H9 (cell line): ENCODE data around the gene KIAA0825. TPM values are rescaled to one million over a fixed set of nuclear protein-coding genes. Genes with fewer than 3 reads are reported as not detected.

Experiments used
- DNase-seq: peaks from one replicate; pipeline ENCODE4 v3.0.0-alpha.2; 2017
- H2AFZ ChIP-seq: one replicate; pipeline ENCODE4 v1.6.1; 2013; ENCODE audit warnings: mild to moderate bottlenecking, low read length, control low read depth, moderate library complexity
- H2AK5ac ChIP-seq: 2 replicates; pipeline ENCODE4 v1.6.1; 2013; ENCODE audit warnings: low read length, control low read depth, mixed read lengths; ENCODE audit not compliant: insufficient read length
- H2BK120ac ChIP-seq: one replicate; pipeline ENCODE4 v1.6.1; 2013; ENCODE audit warnings: low read depth, mild to moderate bottlenecking, low read length, control low read depth, inconsistent platforms; ENCODE audit not compliant: poor library complexity, severe bottlenecking
- H2BK12ac ChIP-seq: 2 replicates; pipeline ENCODE4 v1.6.1; 2013; ENCODE audit warnings: low read length, control low read depth, mixed read lengths, low read depth; ENCODE audit not compliant: insufficient read length
- H2BK15ac ChIP-seq: 2 replicates; pipeline ENCODE4 v1.6.1; 2013; ENCODE audit warnings: low read depth, low read length, control low read depth
- H2BK20ac ChIP-seq: one replicate; pipeline ENCODE4 v1.6.1; 2013; ENCODE audit warnings: low read depth, mild to moderate bottlenecking, low read length, control low read depth, inconsistent platforms; ENCODE audit not compliant: poor library complexity, severe bottlenecking
- H2BK5ac ChIP-seq: 2 replicates; pipeline ENCODE4 v1.6.1; 2013; ENCODE audit warnings: low read length, control low read depth, mixed read lengths; ENCODE audit not compliant: insufficient read length
- H3K14ac ChIP-seq: 2 replicates; pipeline ENCODE4 v1.6.1; 2013; ENCODE audit warnings: low read length, control low read depth; ENCODE audit not compliant: insufficient read depth
- H3K18ac ChIP-seq: 2 replicates; pipeline ENCODE4 v1.6.1; 2013; ENCODE audit warnings: low read depth, mild to moderate bottlenecking, mixed read lengths, low read length, control low read depth; ENCODE audit not compliant: insufficient read length
- H3K23ac ChIP-seq: 2 replicates; pipeline ENCODE4 v1.6.1; 2013; ENCODE audit warnings: low read length, control low read depth, mixed read lengths, low read depth; ENCODE audit not compliant: insufficient read length
- H3K23me2 ChIP-seq: 2 replicates; pipeline ENCODE4 v1.6.1; 2013; ENCODE audit warnings: low read depth, mild to moderate bottlenecking, mixed read lengths, low read length, control low read depth; ENCODE audit not compliant: insufficient read length, poor library complexity, severe bottlenecking
- H3K27ac ChIP-seq: 2 replicates; pipeline ENCODE4 v1.5.1; 2013; ENCODE audit warnings: low read length, control low read depth, mixed read lengths, low read depth; ENCODE audit not compliant: insufficient read length
- H3K27me3 ChIP-seq: 2 replicates; pipeline ENCODE4 v1.6.1; 2013; ENCODE audit warnings: low read length, control low read depth, inconsistent platforms; ENCODE audit not compliant: insufficient read depth
- H3K4ac ChIP-seq: 2 replicates; pipeline ENCODE4 v1.6.1; 2013; ENCODE audit warnings: low read depth, mild to moderate bottlenecking, control low read depth, inconsistent platforms, low read length, moderate library complexity
- H3K4me1 ChIP-seq: 2 replicates; pipeline ENCODE4 v1.6.1; 2013; ENCODE audit warnings: low read length, control low read depth, inconsistent platforms; ENCODE audit not compliant: insufficient read depth
- H3K4me2 ChIP-seq: 2 replicates; pipeline ENCODE4 v1.6.1; 2013; ENCODE audit warnings: low read length, control low read depth, mixed read lengths; ENCODE audit not compliant: insufficient read length, insufficient read depth
- H3K56ac ChIP-seq: 2 replicates; pipeline ENCODE4 v1.6.1; 2013; ENCODE audit warnings: low read depth, mild to moderate bottlenecking, mixed read lengths, low read length, control low read depth; ENCODE audit not compliant: insufficient read length
- H3K79me1 ChIP-seq: 2 replicates; pipeline ENCODE4 v1.6.1; 2013; ENCODE audit warnings: low read depth, mild to moderate bottlenecking, moderate library complexity, low read length, control low read depth, inconsistent platforms; ENCODE audit not compliant: insufficient read depth, poor library complexity, severe bottlenecking
- H3K79me2 ChIP-seq: 2 replicates; pipeline ENCODE4 v1.6.1; 2013; ENCODE audit warnings: low read length, control low read depth, inconsistent platforms; ENCODE audit not compliant: insufficient read depth
- H3K9ac ChIP-seq: 2 replicates; pipeline ENCODE4 v1.6.1; 2013; ENCODE audit warnings: low read length, control low read depth, mixed read lengths; ENCODE audit not compliant: insufficient read length; ENCODE audit errors: extremely low read depth
- H3K9me3 ChIP-seq: one replicate; pipeline ENCODE4 v1.6.1; 2013; ENCODE audit warnings: low read depth, low read length, inconsistent platforms; ENCODE audit not compliant: control insufficient read depth
- H3T11ph ChIP-seq: one replicate; pipeline ENCODE4 v1.6.1; 2013; ENCODE audit warnings: mild to moderate bottlenecking, low read length, control low read depth, inconsistent platforms
- H4K20me1 ChIP-seq: one replicate; pipeline ENCODE4 v1.6.1; 2013; ENCODE audit not compliant: control insufficient read depth, insufficient read length, insufficient read depth
- H4K5ac ChIP-seq: 2 replicates; pipeline ENCODE4 v1.6.1; 2013; ENCODE audit warnings: low read depth, mild to moderate bottlenecking, mixed read lengths, low read length, control low read depth; ENCODE audit not compliant: insufficient read length
- H4K8ac ChIP-seq: replicated peaks from 2 replicates; pipeline ENCODE4 v1.6.1; 2013; ENCODE audit warnings: low read length, control low read depth, mixed read lengths, low read depth; ENCODE audit not compliant: insufficient read length
- H4K91ac ChIP-seq: 2 replicates; pipeline ENCODE4 v1.6.1; 2013; ENCODE audit warnings: low read depth, mild to moderate bottlenecking, moderate library complexity, mixed read lengths, low read length, control low read depth; ENCODE audit not compliant: insufficient read length
- H3K27ac Mint-ChIP-seq, 3 experiments: 2 replicates in 2 of 3; 3 replicates in 1 of 3; pipeline ENCODE4 v1.8.0; 2020 to 2021; ENCODE audit warnings: mixed read lengths in 3 of 3, mild to moderate bottlenecking in 1 of 3, moderate library complexity in 1 of 3
- H3K27me3 Mint-ChIP-seq: 2 replicates; pipeline ENCODE4 v1.8.0; 2021; ENCODE audit warnings: low read depth, mild to moderate bottlenecking, moderate library complexity, mixed read lengths
- H3K36me3 Mint-ChIP-seq, 3 experiments: 2 replicates in 2 of 3; 3 replicates in 1 of 3; pipeline ENCODE4 v1.8.0; 2020 to 2021; ENCODE audit warnings: low read depth in 3 of 3, mixed read lengths in 3 of 3; ENCODE audit not compliant: insufficient read depth in 1 of 3
- H3K4me1 Mint-ChIP-seq, 2 experiments: 2 replicates each; pipeline ENCODE4 v1.8.0; 2020; ENCODE audit warnings: mixed read lengths in 2 of 2
- H3K4me3 Mint-ChIP-seq, 2 experiments: 2 replicates in 1 of 2; 3 replicates in 1 of 2; pipeline ENCODE4 v1.8.0; 2020 to 2021; ENCODE audit warnings: mild to moderate bottlenecking in 2 of 2, mixed read lengths in 2 of 2, moderate library complexity in 1 of 2
- H3K9me3 Mint-ChIP-seq, 2 experiments: 2 replicates in 1 of 2; 3 replicates in 1 of 2; pipeline ENCODE4 v1.8.0; 2020; ENCODE audit warnings: mild to moderate bottlenecking in 2 of 2, mixed read lengths in 2 of 2, moderate library complexity in 1 of 2
- total RNA-seq: library from RNA; stranded (reverse); gene quantifications from 2 replicates; pipeline ENCODE4 v1.2.1, GENCODE V29; 2021
- TF ChIP-seq, protein P1 (sequence below): fragments of 200-600 bp; sonication (generic); conservative IDR thresholded peaks from 3 replicates; pipeline ENCODE4 v1.8.0; 2021; ENCODE audit warnings: antibody characterized with exemption, mild to moderate bottlenecking

KIAA0825 gene
- total RNA-seq, 1 experiment from 2014 or later, result 1.8 TPM

DNA sequence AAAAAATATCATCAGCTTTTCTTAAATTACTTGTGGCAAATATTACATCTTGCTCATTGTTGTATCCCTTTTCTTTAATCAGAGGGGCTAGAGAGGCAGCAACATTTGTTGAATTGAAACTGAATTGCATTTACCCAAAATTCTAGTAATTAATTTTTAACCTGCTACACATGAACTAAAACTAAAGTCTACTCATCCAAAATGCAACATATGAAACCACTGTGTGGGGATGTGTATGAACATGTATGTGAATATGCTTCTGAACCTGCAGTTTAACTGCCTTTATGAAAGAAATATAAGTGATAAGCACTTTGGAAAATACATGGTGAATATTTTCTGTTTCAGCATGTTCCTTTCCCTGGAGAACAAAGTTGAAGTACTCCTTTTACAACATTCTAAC lies 158.5 kb downstream of the KIAA0825 start:
- Histone ChIP-seq H3T11ph (no peak overlapping the region), H3K4ac (no peak overlapping the region), H3K4me1 (no peaks in the 10 kb centered on the region), H2BK12ac (no peak overlapping the region), H3K27ac (no peak overlapping the region), H3K23ac (no peak overlapping the region), H2BK5ac (no peak overlapping the region), H4K5ac (no peak overlapping the region), H3K79me2 (no peaks in the 10 kb centered on the region), H2AK5ac (no peak overlapping the region), H3K56ac (no peak overlapping the region), H4K91ac (no peak overlapping the region), H2AFZ (no peak overlapping the region), H2BK15ac (no peak overlapping the region), H3K14ac (no peak overlapping the region), H3K23me2 (no peaks in the 10 kb centered on the region), H2BK20ac (no peak overlapping the region), H4K8ac (no peak overlapping the region), H3K27me3 (no peaks in the 10 kb centered on the region), H3K9me3 (no peaks in the 10 kb centered on the region), H3K4me2 (no peak overlapping the region), H3K79me1 (no peaks in the 10 kb centered on the region), H4K20me1 (no peaks in the 10 kb centered on the region), H3K9ac (no peak overlapping the region), H2BK120ac (no peak overlapping the region), H3K18ac (no peak overlapping the region)
- Mint-ChIP-seq H3K36me3 (no peaks in the 10 kb centered on the region), H3K4me3 (no peak overlapping the region), H3K9me3 (no peaks in the 10 kb centered on the region), H3K27ac (no peak overlapping the region), H3K27me3 (no peaks in the 10 kb centered on the region), H3K4me1 (no peaks in the 10 kb centered on the region)
- DNase-seq, result no peak
- TF ChIP-seq, protein P1, sequence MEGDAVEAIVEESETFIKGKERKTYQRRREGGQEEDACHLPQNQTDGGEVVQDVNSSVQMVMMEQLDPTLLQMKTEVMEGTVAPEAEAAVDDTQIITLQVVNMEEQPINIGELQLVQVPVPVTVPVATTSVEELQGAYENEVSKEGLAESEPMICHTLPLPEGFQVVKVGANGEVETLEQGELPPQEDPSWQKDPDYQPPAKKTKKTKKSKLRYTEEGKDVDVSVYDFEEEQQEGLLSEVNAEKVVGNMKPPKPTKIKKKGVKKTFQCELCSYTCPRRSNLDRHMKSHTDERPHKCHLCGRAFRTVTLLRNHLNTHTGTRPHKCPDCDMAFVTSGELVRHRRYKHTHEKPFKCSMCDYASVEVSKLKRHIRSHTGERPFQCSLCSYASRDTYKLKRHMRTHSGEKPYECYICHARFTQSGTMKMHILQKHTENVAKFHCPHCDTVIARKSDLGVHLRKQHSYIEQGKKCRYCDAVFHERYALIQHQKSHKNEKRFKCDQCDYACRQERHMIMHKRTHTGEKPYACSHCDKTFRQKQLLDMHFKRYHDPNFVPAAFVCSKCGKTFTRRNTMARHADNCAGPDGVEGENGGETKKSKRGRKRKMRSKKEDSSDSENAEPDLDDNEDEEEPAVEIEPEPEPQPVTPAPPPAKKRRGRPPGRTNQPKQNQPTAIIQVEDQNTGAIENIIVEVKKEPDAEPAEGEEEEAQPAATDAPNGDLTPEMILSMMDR, result no peak
